ENCODE data around the gene EFCAB3.
"Not testable (repeated sequence)": the region's sequence is repeated elsewhere in the genome, so short reads cannot be mapped to it uniquely, and the experiment has no call there.

The EFCAB3 gene

GRCh38 chr17:62465271-62465670 is 84.9 kb downstream of the EFCAB3 start:
- DNase-seq: not testable (repeated sequence)
